HG03280 (cell line): ENCODE results near the gene PRMT5.

ENCODE experiments used
- ATAC-seq: cut with Tn5 transposase; IDR thresholded peaks from one replicate; pipeline ENCODE4 v1.9.1; 2021; ENCODE audit warnings: mild to moderate bottlenecking, moderate library complexity; ENCODE audit not compliant: unreplicated experiment

Gene PRMT5

GRCh38 chr14:22898302-22899090, 30.7 kb downstream of the PRMT5 start:
- no peak for ATAC-seq

DNA sequence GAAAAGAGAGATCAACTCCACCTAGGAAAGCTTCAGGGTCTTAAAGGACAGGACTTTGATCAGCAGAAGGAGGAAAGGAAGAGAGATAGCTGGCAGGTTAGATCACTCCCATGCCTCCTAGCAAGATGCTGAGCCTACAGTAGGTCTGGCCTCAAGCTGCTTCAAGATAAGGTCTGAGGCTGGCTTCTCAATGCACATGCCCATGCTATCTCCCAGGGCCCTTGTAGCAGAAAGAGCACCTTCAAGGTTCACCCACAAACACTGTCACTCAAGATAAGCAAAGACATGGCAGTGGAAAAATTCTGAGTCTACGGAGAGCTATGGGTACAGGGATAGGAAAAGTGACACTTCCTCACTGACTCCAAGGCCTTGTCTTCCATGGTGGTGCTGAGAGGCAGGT, 31.8 kb downstream of the PRMT5 start:
- ATAC-seq = no peak

DNA sequence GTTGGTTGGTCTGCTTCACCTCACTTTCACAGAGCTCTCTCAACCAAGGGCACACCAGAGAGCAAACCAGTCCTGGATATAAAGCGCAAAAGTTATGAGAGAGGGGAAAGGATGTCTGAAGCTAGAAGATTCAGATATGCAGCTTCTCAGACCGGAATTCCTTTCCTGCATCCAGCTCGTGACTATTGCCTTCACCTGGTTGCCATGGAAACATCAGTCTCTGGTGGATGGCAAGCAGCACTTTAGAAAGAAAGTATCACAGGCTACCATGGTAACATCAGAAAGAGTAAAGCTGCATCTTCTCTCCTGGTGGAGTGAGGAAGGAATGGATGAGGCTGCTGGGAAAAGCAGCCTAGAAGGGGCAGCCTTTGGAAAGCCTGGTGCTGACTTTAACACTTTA, 32.4 kb downstream of the PRMT5 start:
- ATAC-seq = no peak

- ATAC-seq = no peak
Observed at GRCh38 chr14:22896356-22896755, 32.8 kb downstream of the PRMT5 start.

GRCh38 chr14:22895402-22895801, 33.8 kb downstream of the PRMT5 start:
- no peak for ATAC-seq

DNA sequence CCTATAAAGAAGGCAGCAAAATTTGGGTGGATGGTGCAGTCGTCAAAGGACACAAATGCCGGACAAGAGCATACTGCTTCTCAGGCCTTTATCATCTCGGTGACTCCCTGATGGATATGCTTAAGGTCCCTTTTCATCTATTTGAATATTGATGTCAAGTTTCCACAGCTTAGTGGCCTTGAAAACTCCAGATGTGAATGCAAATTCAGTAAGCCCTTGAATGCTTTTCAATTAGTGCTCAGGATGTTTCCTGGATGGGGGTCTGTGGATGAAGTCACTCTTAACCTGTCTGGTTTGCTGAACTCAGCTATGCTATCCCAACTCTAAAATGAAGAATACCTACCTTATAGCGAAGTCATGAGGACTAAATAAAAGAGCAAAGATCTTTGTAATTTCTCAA, 35.5 kb downstream of the PRMT5 start:
- ATAC-seq = no peak

GRCh38 chr14:22892488-22892887, 36.7 kb downstream of the PRMT5 start:
- no peak for ATAC-seq

DNA sequence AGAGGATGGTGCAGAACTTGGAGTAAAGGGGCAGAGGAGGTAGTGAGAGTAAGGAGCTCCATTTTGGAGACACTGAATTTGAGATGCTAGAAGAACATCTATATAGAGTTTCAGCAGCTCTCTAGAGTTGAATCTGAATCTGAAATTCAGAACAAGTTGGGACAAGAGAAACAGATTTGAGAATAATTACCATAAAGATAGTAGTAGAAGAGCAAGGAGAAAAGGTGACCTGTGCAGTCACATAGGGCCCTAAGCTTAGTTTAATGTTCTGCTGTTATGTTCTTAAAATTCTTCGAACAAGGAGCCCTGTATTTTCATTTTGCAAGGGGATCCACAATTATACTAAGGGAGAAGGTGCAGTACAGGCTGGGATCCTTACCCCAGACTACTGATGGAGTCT, 38.8 kb downstream of the PRMT5 start:
- ATAC-seq = no peak

GRCh38 chr14:22888662-22889061, 40.5 kb downstream of the PRMT5 start:
- no peak for ATAC-seq

GRCh38 chr14:22887990-22888378, 41.2 kb downstream of the PRMT5 start:
- ATAC-seq = peak; percentile 41

DNA sequence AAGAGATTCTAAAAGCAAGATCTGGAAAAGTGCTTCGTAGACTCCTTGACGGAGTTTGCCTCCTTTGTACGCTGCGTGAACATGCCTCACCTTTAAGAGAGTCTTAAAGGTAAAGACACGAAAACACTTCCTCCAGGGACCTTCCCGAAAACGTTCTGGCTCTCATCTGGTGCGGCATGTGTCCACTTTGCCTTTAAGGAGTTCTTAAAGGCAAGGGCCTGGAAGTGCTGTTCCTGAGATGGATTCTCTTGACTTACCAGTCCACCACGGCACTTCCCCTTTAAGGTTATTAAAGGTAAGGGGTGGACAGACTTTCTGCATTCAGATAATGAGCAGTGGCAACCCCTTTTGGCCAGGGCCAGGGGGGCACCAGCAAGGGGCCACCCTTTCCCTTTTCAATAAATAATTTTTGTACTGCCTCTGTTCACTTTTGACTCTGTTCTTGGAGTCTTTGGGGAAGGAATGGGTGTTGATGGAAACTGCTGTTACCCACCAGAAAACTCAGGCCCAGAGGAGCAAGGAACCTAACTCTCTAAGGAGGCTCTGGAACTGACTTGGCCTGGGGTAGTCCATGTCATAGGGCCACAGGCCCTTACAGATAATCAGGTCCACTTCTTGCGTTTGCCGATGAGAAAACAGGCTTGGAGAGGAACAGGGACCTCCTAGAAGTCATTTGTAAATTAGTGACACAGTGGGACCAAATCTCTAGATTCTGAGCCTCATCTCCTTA, 41.8 kb downstream of the PRMT5 start:
- ATAC-seq = peak; percentile 42

- peak; percentile 53 for ATAC-seq
Observed at GRCh38 chr14:22886500-22887259, 42.5 kb downstream of the PRMT5 start.

DNA sequence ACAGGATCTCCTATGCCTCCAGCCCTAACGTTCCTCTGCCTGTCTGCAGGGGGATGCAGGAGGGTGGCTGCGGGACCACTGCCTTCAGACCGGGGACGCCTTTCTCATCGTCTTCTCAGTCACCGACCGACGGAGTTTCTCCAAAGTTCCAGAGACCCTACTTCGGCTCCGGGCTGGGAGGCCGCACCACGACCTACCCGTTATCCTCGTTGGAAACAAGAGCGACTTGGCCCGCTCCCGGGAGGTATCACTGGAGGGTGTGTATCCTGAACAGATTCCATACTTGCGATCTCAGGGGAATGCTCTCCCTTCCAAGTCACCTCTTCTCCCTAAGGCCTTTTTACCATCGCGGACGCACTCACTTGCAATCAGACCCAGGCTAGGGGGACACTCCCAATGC, 43.2 kb downstream of the PRMT5 start:
- ATAC-seq = no peak

GRCh38 chr14:22884738-22885523, 44.2 kb downstream of the PRMT5 start:
- ATAC-seq = no peak

- ATAC-seq = no peak
Observed at GRCh38 chr14:22884076-22884737, 45.0 kb downstream of the PRMT5 start.

DNA sequence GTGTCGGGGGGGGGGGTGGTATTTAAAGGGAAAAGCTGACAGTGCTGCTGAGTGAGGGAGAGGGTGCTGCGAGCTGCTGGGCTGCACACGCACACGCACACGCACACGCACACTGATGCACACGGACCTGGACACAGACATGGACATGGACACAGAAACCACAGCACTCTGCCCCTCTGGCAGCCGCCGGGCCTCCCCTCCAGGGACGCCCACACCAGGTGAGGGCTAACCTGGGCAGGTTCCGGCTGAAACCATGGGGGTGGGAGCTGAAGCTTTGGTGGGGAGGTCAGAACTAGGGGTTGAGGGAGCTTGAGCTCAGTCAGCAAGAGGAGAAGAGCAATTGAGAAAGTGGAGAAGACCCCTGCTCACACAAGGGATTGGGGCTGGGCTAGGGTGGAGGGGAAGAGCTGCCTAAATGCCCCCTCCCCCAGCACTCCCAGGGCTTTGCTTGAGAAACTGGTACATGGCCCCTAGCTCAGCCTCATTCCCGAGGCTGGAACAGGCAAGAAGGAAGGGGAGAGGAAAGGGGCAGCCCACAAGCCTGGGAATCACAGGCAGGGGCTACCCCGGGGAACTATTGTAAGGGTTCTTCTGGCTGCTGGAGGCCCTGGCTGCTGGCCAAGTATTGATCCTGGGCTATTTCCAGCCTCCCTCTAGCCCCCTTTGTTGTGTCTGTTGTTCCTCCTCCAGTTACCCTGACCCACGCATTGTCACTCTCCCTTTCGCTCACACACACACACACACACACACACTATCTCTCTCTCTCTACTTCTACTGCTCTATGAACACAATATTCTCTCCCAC, 45.8 kb downstream of the PRMT5 start, which contains the start of gene REM2:
TSS of gene REM2 (plus strand) at position 50 of the 804 bp plus-strand sequence. CDS start at position 116, 66 bp downstream.
- ATAC-seq = no peak

GRCh38 chr14:22882529-22883172, 46.5 kb downstream of the PRMT5 start:
- ATAC-seq = no peak

GRCh38 chr14:22882064-22882463, 47.1 kb downstream of the PRMT5 start:
- ATAC-seq = no peak
